ENCODE results near the gene CD84. TPM values are rescaled to one million over a fixed set of nuclear protein-coding genes. Genes with fewer than 3 reads are reported as not detected.
"Not testable (repeated sequence)": the region's sequence is repeated elsewhere in the genome, so short reads cannot be mapped to it uniquely, and the experiment has no call there.

The CD84 gene
- total RNA-seq (not detected in 2 replicates), polyA plus RNA-seq (not detected in 2 replicates)

DNA sequence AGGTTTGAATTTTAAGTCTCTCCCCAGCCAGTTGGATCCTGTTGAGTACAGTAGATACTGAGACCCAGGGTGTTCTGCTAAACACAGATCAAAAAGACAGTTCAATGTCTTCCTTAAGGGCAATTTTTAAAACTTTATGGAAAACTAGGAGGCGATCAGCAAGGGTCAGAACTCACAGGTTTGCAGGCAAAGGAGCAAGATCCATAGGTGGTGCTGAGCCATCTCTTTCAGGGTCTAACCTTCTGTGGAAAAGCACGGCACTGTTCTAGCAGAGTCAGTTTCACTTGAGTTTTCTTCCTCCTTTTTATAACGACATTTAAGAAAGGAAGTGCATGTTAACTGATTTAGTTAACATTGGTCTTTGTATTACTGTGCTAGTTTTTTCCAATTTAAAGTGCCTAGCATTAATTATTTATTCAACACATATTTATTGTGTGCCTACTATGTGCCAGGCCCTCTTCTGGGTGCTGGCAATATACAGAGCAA lies at the start of gene CD84:
TSS of gene CD84 (minus strand) at position 281 of the 486 bp plus-strand sequence. CDS start at position 222, 59 bp downstream.
- TF ChIP-seq, protein P1, sequence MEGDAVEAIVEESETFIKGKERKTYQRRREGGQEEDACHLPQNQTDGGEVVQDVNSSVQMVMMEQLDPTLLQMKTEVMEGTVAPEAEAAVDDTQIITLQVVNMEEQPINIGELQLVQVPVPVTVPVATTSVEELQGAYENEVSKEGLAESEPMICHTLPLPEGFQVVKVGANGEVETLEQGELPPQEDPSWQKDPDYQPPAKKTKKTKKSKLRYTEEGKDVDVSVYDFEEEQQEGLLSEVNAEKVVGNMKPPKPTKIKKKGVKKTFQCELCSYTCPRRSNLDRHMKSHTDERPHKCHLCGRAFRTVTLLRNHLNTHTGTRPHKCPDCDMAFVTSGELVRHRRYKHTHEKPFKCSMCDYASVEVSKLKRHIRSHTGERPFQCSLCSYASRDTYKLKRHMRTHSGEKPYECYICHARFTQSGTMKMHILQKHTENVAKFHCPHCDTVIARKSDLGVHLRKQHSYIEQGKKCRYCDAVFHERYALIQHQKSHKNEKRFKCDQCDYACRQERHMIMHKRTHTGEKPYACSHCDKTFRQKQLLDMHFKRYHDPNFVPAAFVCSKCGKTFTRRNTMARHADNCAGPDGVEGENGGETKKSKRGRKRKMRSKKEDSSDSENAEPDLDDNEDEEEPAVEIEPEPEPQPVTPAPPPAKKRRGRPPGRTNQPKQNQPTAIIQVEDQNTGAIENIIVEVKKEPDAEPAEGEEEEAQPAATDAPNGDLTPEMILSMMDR (IDR thresholded peaks at IDR 0.05; ENCODE audit: low read depth, low read length): no peak
- no peak within 1 kb of the TSS for H3K27ac ChIP-seq
- no peak for DNase-seq (ENCODE audit: low read depth in 1 of 2, low spot score in 1 of 2)

GRCh38 chr1:160628799-160629263 lies 49.5 kb upstream of the CD84 start:
- no peak overlapping the region for H3K4me3 ChIP-seq
- no peak for DNase-seq (ENCODE audit: low read depth in 1 of 2, low spot score in 1 of 2)

More for the DNA sequence above, at the start of gene CD84:
- no peak within 1 kb of the TSS for H3K4me3 ChIP-seq
- H3K27me3 ChIP-seq: no peaks in the 10 kb centered on the region
- no peaks in the 10 kb centered on the region for H3K9me3 ChIP-seq (ENCODE audit: low read depth)
- H3K4me1 ChIP-seq (ENCODE audit: low read depth): no peaks in the 10 kb centered on the region
- no peaks in the 10 kb centered on the region for H3K36me3 ChIP-seq

DNA sequence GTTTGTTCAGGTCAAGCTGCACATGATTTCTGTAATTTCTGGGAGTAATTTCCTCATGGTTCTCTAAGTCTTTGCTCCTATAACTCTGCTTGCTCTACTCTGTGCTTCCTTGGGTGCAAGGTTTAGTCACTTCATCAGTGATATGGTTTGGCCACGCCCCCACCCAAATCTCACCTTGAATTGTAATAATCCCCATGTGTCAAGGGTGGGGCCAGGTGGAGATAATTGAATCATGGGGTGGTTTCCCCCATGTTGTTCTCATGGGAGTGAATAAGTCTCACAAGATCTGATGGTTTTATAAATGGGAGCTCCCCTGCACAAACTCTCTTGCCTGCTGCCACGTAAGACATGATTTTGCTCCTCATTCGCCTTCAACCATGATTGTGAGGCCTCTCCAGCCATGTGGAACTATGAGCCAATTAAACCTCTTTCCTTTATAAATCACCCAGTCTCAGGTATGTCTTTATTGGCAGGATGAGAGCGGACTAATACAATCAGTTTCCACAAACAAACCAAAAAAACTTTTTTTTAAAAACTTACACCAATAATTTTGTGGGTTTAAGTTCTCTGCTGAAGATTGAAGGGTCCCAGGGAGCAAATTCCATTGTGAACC lies 48.5 kb upstream of the CD84 start:
- H3K4me1 ChIP-seq (ENCODE audit: low read depth); H3K4me3 ChIP-seq; H3K27me3 ChIP-seq; H3K9me3 ChIP-seq (ENCODE audit: low read depth); H3K27ac ChIP-seq; H3K36me3 ChIP-seq; DNase-seq (ENCODE audit: low read depth in 1 of 2, low spot score in 1 of 2): not testable (repeated sequence)

More at GRCh38 chr1:160628799-160629263, 49.5 kb upstream of the CD84 start:
- no peaks in the 10 kb centered on the region for H3K36me3 ChIP-seq
- no peak overlapping the region for H3K27ac ChIP-seq
- TF ChIP-seq, protein P1 (IDR thresholded peaks at IDR 0.05; ENCODE audit: low read depth, low read length): no peak
- H3K9me3 ChIP-seq (ENCODE audit: low read depth): no peaks in the 10 kb centered on the region
- no peaks in the 10 kb centered on the region for H3K27me3 ChIP-seq
- H3K4me1 ChIP-seq (ENCODE audit: low read depth): no peaks in the 10 kb centered on the region

DNA sequence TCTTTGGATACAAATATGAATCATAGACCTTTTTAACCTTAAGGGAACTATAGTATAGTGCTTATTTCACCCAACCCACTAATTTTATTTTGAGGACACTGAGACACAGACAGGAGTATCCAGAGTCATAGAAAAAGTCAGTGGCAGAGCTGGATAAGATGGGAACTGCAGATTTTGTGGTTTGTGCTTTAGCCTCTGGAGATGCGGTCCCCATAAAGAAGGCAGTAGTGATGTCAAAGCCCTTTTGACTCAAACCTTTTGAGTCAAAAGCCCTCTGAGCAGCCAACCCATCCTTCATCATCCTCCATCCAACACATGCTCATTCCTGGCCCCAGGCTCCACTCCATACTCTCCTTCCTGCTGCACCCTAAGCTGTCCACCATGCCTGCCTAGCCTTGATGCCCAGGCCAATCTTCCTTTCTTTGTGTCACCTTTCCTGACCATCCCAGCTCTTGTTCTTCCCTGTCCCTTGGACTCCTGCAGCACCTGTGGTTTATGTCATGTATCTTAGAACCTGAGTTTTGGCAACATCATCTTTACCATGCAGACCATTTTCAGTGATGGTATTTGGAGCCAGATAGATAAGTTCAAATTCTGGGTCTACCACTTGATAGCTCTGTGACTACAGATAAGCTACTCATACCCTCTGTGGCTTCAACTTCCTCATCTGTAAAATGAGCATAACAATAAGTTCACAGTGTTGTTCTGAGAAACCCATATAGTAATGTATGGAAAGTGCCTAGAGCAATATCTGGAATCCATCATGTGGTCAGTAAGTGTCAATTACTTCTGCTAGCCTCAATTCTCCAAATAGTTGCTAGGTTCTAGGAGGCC lies 47.4 kb upstream of the CD84 start:
- Histone ChIP-seq H3K36me3 (no peaks in the 10 kb centered on the region), H3K4me1 (ENCODE audit: low read depth) (no peaks in the 10 kb centered on the region), H3K27ac (no peak overlapping the region), H3K27me3 (no peaks in the 10 kb centered on the region), H3K4me3 (no peak overlapping the region), H3K9me3 (ENCODE audit: low read depth) (no peaks in the 10 kb centered on the region)
- TF ChIP-seq, protein P1 (IDR thresholded peaks at IDR 0.05; ENCODE audit: low read depth, low read length): no peak
- DNase-seq (ENCODE audit: low read depth in 1 of 2, low spot score in 1 of 2): no peak

- H3K4me1 ChIP-seq (ENCODE audit: low read depth): no peaks in the 10 kb centered on the region
- H3K27ac ChIP-seq: no peak overlapping the region
- TF ChIP-seq, protein P1 (IDR thresholded peaks at IDR 0.05; ENCODE audit: low read depth, low read length): no peak
- H3K27me3 ChIP-seq: no peaks in the 10 kb centered on the region
- no peak overlapping the region for H3K4me3 ChIP-seq
- H3K36me3 ChIP-seq: no peaks in the 10 kb centered on the region
- DNase-seq (ENCODE audit: low read depth in 1 of 2, low spot score in 1 of 2): peak in 1 of 2 donors; percentile 38
- H3K9me3 ChIP-seq (ENCODE audit: low read depth): no peaks in the 10 kb centered on the region
These were observed 46.6 kb upstream of the CD84 start for GRCh38 chr1:160625725-160626498.

Measured in cardiac muscle cell (in vitro differentiated cells and primary cell).